ENCODE results near the gene PRKAG2.
A peak's percentile ranks its signal among the peaks of the same experiment; 100 is the strongest.
"Not testable (repeated sequence)": the region's sequence is repeated elsewhere in the genome, so short reads cannot be mapped to it uniquely, and the experiment has no call there.

PRKAG2 gene

GRCh38 chr7:151849008-151849878 is 27.7 kb downstream of the PRKAG2 start:
- DNase-seq = no peak

- DNase-seq = no peak
These were observed 29.2 kb downstream of the PRKAG2 start for GRCh38 chr7:151847681-151848081.

GRCh38 chr7:151847136-151847535 is 29.8 kb downstream of the PRKAG2 start:
- DNase-seq = no peak

DNA sequence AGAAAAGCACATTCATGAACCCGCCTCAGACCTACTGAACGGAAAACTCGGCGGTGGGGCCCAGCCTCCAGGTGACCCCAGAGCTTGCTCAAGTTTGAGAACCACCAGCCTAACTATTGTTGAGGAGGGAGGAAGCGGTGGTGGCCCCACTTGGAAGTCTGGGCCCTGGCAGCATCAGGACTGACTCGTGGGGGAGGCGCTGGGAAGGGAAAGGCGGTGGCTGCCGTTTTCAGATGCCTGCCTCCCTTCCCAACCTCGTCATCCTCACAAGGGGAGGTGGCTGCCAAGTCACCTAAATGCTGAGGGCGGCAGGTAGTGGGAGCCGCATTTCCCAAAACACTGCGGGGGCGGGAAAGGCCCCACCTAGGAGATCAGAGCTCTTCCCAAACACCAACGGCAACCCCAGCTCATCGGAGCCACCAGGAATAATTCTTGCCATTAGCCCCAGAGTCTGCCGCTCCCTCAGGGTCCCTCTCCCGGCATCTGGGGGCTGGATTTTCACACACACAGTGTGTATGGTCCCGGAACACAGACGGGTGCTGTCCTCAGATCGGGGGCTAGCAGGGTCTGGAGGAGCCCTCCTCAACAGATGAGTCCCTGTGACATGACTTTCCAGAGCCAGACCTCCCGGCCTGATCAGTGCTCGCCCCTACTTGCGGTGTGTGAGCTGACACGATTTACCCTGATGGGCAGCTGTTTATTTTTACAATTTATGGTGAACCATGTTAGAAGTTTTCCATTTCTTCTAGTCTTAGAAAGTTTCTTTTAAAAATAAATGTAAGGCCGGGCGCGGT is 31.3 kb downstream of the PRKAG2 start:
- no peak for DNase-seq

DNA sequence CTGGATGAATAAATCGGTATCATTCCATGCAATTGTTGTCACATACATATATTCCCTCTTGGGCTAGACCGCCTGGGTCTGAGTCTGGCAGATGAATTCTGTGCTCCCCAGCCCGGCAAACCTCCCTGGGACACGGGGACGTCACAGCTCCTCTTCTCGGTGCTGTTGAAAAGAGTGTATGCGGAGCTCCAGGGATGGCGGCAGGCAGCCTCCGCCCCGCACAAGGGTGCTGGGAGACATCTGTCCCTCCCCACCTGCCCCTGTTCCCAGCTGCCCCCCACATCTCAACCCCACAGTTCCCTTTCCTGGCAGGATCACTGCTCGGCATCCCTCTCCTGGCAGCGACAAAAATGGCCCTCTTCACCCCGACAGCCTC is 32.1 kb downstream of the PRKAG2 start:
- no peak for DNase-seq

DNA sequence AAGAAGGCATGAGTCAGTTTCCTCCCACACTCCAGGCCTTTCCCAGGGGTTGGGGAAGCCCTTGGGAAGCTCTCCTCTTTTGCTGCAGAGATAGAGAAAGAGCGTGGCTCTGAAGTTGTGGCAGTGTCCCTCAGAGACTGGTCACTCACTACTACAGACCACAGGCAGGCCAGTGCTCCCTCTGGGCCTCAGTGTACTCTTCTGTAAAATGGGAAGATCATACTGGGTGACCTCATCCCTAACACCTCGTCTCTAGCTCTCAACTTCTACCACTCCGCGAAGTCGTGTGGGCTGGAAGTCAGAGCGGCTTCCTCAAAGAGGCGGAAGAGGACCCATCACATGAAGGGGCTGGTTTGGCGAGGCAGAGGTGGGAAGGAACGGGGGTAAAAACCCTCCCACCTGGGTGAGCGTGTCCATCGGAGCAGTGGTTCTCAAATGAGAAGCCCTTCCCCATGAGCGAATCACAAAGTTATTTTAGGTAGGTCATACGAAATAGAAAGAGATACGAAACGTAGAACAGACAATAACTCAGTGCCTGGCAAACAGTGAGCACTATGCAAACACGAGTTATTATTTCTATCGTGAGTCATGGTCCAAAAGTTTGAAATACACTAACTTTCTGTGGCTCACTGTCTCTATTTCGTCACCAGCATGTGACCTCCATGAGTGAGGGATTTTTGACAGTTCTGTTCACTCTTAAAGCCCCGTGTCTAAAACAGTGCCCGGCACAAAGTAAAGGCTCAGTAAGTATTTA is 32.7 kb downstream of the PRKAG2 start:
- no peak for DNase-seq

DNA sequence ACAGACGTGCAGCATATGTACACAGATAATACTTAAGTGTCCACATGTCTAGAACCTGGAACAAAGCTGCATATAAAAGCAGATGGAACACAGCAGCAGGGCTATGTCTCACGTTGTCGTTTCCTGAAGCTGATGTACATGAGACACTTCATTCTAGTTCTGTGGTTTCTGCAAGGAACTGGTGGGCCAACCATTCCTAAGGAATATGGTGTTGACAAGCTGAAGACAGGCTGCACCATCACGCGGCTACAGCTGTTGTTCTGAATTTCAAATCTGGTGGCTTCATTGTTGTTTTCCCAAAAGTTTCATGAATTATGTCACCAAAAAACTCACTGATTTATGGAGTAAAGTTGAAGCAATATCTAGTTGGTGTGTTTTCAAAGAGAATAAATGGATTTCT is 33.7 kb downstream of the PRKAG2 start:
- no peak for DNase-seq

DNA sequence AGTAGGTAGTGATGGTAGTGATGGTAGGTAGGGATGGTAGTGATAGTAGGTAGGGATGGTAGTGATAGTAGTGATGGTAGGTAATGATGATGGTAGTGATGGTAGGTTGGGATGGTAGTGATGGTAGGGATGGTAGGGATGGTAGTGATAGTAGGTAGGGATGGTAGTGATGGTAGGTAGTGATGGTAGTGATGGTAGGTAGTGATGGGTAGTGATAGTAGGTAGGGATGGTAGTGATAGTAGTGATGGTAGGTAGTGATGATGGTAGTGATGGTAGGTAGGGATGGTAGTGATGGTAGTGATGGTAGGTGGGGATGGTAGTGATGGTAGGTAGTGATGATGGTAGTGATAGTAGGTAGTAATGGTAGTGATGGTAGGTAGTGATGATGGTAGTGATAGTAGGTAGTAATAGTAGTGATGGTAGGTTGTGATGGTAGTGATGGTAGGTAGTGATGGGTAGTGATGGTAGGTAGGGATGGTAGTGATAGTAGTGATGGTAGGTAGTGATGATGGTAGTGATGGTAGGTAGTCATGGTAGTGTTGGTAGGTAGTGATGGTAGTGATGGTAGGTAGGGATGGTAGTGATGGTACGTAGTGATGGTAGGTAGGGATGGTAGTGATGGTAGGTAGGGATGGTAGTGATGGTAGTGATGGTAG is 35.4 kb downstream of the PRKAG2 start:
- not testable (repeated sequence) for DNase-seq

DNA sequence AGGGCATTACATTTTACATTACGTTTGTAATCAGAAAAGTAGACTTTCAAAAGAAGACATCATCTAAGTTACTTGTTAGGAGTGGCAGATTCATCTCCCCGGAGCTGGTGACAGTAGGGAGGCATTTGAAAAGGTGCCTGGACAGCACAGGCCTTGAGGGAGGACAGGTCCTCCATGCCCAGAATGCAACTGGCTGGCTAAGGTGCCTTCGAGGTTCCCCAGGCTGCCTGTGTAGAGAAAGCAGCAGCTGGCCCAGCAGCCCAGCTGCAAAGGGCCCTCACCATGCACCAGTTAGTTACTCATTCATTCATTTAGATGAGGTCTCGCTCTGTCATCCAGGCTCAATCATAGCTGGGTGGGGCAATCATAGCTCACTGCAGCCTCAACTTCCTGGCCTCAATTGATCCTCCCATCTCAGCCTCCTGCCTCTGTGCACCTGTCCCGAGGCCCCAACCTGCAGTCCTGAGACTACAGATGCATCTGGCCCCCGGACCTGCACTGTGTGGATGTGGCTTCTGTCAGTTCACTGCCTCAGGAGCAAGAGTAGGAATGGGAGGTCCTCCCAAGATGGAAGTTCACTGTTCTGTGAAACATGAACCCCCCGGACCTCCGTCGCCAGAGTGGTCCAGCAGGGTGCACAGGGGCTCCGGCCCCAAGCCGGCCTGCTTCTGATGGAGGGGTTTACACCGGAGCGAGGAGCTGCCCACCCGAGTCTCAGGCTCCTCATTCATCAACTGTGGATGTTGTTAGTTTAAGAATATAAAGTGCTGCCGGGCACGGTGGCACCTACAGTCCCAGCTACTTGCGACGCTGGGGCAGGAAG is 36.6 kb downstream of the PRKAG2 start:
- DNase-seq = no peak

GRCh38 chr7:151839451-151839921 is 37.4 kb downstream of the PRKAG2 start:
- no peak for DNase-seq

DNA sequence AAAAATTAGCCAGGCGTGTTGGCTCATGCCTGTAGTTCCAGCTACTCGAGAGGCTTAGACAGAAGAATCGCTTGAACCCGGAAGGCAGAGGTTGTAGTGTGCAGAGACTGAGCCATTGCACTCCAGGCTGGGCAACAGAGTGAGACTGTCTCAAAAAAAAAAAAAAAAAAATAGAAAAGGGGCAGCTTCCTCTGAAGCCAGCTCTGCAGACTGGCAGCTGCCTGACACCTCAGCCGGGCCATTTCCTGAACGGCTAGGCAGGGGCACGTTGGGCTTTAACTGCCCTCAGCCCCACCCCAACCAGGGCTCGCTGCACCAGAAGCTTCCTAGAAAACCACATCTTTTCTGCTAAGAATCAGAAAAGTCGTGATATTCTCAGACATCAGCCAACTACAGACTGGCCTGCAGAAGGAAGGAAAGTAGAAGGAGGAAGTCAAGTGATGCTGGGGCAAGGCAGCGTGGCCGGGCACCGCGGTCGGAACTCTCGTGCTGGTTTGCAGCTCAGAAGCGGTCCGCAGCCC is 38.0 kb downstream of the PRKAG2 start:
- DNase-seq = peak; percentile 69

DNA sequence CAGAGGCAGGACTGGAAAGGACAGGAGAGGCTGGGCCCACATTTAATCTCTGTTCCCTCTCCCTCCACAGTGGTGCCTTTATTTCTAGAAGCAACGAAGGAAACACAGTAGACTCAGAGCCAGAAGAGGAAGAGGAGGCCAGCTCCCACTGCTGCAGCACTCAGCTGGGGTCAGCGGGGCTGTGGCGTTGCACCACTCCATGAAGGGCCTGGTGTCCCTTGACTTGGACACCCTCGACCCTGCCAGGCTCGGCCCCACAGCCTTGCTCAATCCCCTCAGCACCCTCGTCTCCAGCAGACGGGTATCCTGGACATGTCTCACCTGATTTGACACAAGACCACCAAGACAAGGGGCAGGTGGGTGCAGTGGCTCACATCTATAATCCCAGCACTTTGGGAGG is 38.8 kb downstream of the PRKAG2 start:
- no peak for DNase-seq

DNA sequence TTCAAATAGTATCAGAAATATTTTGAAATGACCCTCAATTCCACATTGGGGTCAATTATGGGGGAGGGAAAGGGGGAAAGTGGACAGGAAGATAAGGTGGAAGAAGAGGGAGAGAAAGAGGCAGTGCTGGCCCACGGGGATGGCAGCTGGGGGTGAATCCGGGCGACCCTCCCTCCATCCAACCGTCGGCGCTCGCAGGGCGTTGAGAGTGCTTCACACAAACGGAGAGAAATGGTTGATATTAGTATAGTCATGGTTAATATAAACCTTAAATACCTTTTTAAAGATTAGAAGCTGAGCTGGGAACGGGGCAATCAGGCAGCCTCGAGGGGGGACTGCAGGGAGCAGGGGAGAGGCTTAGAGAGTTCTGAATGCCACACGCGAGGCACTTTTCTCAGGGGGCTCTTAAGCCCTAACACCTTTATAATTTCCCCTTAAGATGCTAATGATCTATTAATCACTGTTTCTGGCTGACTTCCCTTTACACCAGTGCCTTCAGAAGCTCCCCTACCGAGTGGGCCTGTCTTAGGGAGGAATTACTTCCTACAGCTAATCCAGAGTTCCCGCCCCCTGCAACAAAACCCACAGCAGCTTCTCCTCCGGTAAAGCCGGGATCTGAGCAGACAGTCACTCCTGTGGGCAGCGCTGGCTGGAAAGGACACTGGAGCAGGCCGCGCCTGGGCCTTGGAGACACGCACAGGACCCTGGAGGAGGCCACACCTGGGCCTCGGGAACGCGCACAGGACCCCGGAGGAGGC is 39.5 kb downstream of the PRKAG2 start:
- no peak for DNase-seq

GRCh38 chr7:151836927-151837205 is 40.0 kb downstream of the PRKAG2 start:
- no peak for DNase-seq

DNA sequence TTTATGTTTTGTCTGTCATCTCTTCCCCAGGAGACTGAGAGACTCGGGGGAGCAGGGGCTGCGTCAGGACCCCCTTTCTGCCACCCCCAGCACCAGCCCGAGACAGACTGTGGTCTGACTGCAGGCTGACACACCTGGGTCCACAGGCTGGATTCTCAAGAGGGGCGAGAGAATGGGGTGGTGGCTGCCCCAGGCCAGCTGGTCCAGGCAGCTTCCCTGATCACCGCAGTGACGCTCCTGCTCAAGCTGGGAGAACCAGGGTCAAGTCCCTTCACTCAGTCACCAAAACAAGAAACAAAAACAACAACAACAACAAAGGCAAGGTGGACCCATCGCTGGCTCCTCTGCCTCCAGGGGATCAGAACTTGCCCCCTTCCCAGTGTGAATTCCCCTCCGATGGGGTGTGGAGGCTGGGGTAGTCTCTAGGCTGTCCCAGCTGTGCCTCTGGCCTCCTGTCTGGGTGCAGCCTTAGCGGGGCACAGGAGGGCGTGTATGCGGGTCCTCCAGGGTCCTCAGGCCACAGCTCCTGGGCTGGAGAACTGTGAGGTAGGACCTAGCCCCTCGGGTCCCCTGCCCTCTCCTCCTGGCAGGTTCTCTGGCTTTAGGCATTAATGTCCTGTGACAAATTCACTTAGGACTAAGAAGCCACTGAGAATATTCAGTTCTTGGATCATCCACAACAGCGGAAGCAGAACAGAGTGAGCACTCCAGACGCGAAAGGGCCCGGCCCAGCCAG is 40.6 kb downstream of the PRKAG2 start:
- no peak for DNase-seq

GRCh38 chr7:151835636-151836035 is 41.3 kb downstream of the PRKAG2 start:
- no peak for DNase-seq

DNA sequence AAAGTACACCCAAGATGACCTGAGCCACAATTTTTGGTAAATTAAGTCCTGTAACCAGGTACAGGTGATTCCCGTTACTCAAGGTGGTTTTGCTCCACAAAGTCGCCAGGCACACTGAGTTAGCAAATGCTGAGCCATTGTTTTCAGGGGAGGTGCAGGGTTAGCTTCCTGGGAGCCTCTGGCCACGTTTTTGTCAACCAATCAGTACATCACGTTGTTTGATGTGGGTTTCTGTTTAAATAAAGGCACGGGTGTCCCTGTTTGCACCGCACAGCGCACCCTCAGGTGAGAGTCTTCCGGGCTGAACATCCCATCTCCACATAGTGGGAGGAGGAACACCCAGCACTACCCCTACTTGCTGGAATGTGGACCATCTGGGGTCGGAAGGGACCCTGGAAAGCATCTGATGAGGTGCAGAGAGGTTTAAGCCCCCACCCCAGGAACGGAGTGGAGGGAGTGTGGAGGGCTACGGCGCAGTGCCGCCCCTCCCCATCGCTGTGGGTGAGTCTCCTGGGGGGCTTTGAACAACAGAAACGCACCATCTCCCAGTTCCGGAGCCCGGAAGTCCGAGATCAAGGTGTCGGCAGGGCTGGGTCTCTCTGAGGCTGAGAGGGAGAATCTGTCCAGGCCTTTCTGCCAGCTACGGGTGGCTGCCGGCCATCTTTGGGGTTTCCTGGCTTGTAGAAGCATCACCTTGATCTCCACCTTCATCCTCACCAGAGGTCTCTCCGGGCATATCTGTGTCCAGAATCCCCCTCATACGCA is 42.5 kb downstream of the PRKAG2 start:
- no peak for DNase-seq

DNA sequence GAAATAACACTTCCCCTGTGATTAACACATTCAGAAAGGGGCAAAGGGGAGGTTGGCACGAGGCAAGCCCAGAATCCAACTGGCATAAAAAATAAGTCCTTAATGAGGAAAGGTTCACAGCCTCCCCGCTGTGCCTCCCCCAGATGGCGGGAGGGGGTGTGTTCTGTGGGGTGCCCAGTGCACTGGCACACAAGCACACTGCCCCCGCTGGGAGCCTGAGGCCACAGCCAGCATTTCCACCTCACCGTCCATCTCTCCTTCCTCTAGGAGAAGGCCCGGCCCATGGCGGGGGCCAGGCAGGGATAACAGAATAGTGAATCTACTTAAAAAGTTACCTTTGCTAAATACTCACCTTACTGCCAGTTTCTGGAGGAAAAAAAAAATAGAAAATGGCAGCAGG is 43.2 kb downstream of the PRKAG2 start:
- DNase-seq = no peak

DNA sequence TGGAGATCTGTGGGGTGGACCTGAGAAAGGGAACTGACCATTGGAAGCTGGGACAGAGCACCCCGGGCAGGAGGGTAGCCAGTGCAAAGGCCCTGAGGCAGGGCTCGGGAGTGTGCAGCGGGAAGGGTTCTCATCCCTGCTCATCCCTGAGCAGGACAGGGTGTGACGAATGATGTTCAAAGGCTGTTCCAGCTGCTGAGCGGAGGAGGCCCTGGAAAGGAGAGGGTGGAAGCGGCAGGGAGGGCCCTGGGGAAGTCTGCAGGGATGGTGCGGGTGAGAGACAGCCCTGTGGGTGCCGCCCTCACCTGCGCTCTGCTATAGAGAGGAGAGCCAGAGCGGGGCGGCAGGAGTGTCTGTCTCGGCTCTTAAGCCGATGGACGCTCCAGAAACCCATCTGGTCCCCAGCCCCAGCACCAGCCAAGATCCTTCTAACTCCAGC is 43.7 kb downstream of the PRKAG2 start:
- DNase-seq = no peak

- no peak for DNase-seq
These were observed 44.3 kb downstream of the PRKAG2 start for GRCh38 chr7:151832656-151833055.

All from SIG-M5 (cell line).